CD4-positive, alpha-beta memory T cell (primary cell): Measurements from ENCODE around the gene GRK6. TPM values are rescaled to one million over a fixed set of nuclear protein-coding genes. Genes with fewer than 3 reads are reported as not detected.
A peak's percentile ranks its signal among the peaks of the same experiment; 100 is the strongest.

ENCODE experiments used
- CTCF ChIA-PET: fragments of 350-600 bp; sonication (Branson Sonifier 250); formaldehyde crosslinking; loops from one replicate; lab custom pipeline; 2021; ENCODE audit warnings: inconsistent platforms; ENCODE audit not compliant: partially characterized antibody; lab: Charles Lee
- POLR2A ChIA-PET: fragments of 350-600 bp; sonication (Branson Sonifier 250); formaldehyde crosslinking; loops from one replicate; lab custom pipeline; 2021; ENCODE audit not compliant: partially characterized antibody; lab: Charles Lee
- DNase-seq, 5 donors: peaks; one replicate each; pipeline versions ENCODE4 v3.0.0 to v3.0.0-alpha.2; 2020 to 2022; ENCODE audit warnings: mixed read lengths in 1 of 5
- H3K27ac ChIP-seq: one replicate; pipeline ENCODE4 v1.7.0; 2013; ENCODE audit warnings: low read depth, low read length
- H3K27me3 ChIP-seq: 2 replicates; pipeline ENCODE4 v1.7.0; 2013; ENCODE audit warnings: mild to moderate bottlenecking, low read length, moderate library complexity; ENCODE audit not compliant: insufficient read depth
- H3K36me3 ChIP-seq: 2 replicates; pipeline ENCODE4 v1.7.0; 2013; ENCODE audit warnings: mild to moderate bottlenecking, low read length, moderate library complexity; ENCODE audit not compliant: insufficient read depth
- H3K4me1 ChIP-seq: 2 replicates; pipeline ENCODE4 v1.7.0; 2013; ENCODE audit warnings: mild to moderate bottlenecking, low read length, moderate library complexity; ENCODE audit not compliant: insufficient read depth
- H3K4me3 ChIP-seq, 2 donors: one replicate each; pipeline ENCODE4 v1.7.0; 2013; ENCODE audit warnings: low read length in 2 of 2, mild to moderate bottlenecking in 1 of 2
- H3K9me3 ChIP-seq, 2 donors: one replicate each; pipeline ENCODE4 v1.7.0; 2013; ENCODE audit warnings: low read length in 2 of 2, control low read depth in 1 of 2; ENCODE audit not compliant: control insufficient read depth in 1 of 2
- H3K27ac Mint-ChIP-seq, 7 donors: one replicate each; pipeline ENCODE4 v1.8.0; 2020 to 2021; ENCODE audit warnings: mixed read lengths in 7 of 7, mild to moderate bottlenecking in 6 of 7, inconsistent platforms in 3 of 7, moderate library complexity in 3 of 7
- H3K27me3 Mint-ChIP-seq, 2 donors: one replicate each; pipeline ENCODE4 v1.8.0; 2020 to 2021; ENCODE audit warnings: mixed read lengths in 2 of 2
- H3K36me3 Mint-ChIP-seq, 2 donors: one replicate each; pipeline ENCODE4 v1.8.0; 2020 to 2021; ENCODE audit warnings: mixed read lengths in 2 of 2, inconsistent platforms in 1 of 2, mild to moderate bottlenecking in 1 of 2
- H3K4me1 Mint-ChIP-seq, 4 donors: one replicate each; pipeline ENCODE4 v1.8.0; 2020 to 2021; ENCODE audit warnings: mixed read lengths in 4 of 4, mild to moderate bottlenecking in 1 of 4
- H3K4me3 Mint-ChIP-seq, 8 donors: one replicate each; pipeline ENCODE4 v1.8.0; 2020 to 2021; ENCODE audit warnings: mixed read lengths in 8 of 8, mild to moderate bottlenecking in 7 of 8, moderate library complexity in 6 of 8, inconsistent platforms in 3 of 8
- H3K9me3 Mint-ChIP-seq, 8 donors: one replicate each; pipeline ENCODE4 v1.8.0; 2020 to 2021; ENCODE audit warnings: mixed read lengths in 8 of 8, mild to moderate bottlenecking in 5 of 8, inconsistent platforms in 3 of 8, moderate library complexity in 1 of 8
- intact Hi-C: fragments of 100-400 bp; cut with micrococcal nuclease; formaldehyde crosslinking; loops from one replicate; pipeline ENCODE4 v1.15.1; 2023
- polyA plus RNA-seq, 2 donors: library from polyadenylated mRNA; unstranded; fragments of 300-500 nt; fragmentation: Illumina TruSeq; gene quantifications; one replicate each; pipeline ENCODE4 v1.2.3, GENCODE V29; 2021
- total RNA-seq, 2 experiments: library from RNA; stranded (reverse); gene quantifications; one replicate each; pipeline ENCODE4 v1.2.3, GENCODE V29; 2021

GRK6 gene
- total and polyA plus RNA-seq, 4 experiments from 2014 or later, result 72.4 to 203 (median 190) TPM

GRCh38 chr5:177449140-177450061, 22.9 kb downstream of the GRK6 start:
- peaks cover 48% of the 10 kb centered on the region for H3K4me1 ChIP-seq
- peak overlapping the region in 1 of 8 donors; percentile 66 for H3K4me3 Mint-ChIP-seq
- no peak for DNase-seq

DNA sequence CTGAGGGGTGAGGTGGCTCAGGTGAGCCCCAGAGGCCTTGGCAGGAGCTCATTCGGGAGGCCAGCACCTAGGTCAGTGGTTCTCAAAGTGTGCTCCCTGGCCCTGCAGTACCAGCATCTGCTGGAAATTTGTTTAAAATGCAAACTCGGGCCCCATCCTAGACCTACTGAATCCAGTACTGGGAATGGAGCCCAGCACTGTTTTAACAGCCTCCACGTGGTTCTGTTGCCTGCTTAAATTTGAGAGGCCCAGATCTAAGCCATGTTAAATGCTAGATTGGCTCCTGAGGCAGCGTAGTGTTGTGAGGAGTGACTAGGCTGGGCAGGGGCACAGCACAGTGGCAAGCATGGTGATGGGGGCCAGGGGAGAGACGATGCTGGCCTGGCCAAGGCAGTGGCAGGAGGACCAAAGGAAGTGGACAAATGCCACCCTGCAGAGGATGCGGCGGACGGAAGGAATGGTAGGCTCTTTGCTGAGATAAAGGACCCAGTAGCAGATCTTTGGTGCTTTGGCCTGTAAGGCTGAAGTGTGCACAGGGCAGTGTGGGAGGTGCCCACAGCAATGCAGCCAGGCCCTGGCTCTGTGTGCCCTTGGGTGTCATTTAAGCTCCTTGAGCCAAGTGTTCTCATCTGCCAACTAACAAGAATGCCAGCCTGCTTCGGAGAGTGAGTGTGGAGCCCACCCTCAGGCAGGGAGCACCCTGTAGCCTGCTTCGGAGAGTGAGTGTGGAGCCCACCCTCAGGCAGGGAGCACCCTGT, 24.4 kb downstream of the GRK6 start:
- POLR2A ChIA-PET, result interaction anchor here (1.2 to 20.7 kb wide), 4 partner anchors 13 to 62 kb away, joined by 5 to 1171 read pairs (median 305); partner anchors contain the start of genes GRK6 and PFN3
- intact Hi-C loops, result no loop called here

More at GRCh38 chr5:177449140-177450061, 22.9 kb downstream of the GRK6 start:
- Mint-ChIP-seq H3K27ac (peak overlapping the region in 5 of 7 donors; percentile 29 to 92 (median 68)), H3K9me3 (peaks cover 0 to 6% (median 0%) of the 10 kb centered on the region in 8 donors), H3K36me3 (peaks cover 0 to 14% of the 10 kb centered on the region in 2 donors), H3K27me3 (no peaks in the 10 kb centered on the region), H3K4me1 (peaks cover 25 to 56% (median 43%) of the 10 kb centered on the region in 4 donors)
- POLR2A ChIA-PET, result interaction anchor here (0.8 to 20.7 kb wide), 8 partner anchors 11 to 137 kb away, joined by 3 to 1171 read pairs (median 70); partner anchors contain the start of genes F12, GRK6, LMAN2 and MXD3
- H3K36me3 ChIP-seq, result no peaks in the 10 kb centered on the region
- no peak overlapping the region for H3K27ac ChIP-seq
- no peaks in the 10 kb centered on the region for H3K9me3 ChIP-seq
- intact Hi-C loops, result no loop called here
- H3K4me3 ChIP-seq, result no peak overlapping the region
- CTCF ChIA-PET, result interaction anchor here (1.2 to 26.1 kb wide), 4 partner anchors 19 to 131 kb away, joined by 3 to 821 read pairs (median 86); partner anchors contain the start of genes F12, GRK6 and PFN3
- H3K27me3 ChIP-seq, result no peaks in the 10 kb centered on the region

GRCh38 chr5:177452688-177453638, 26.5 kb downstream of the GRK6 start:
- POLR2A ChIA-PET, result interaction anchor here (0.7 to 20.7 kb wide), 10 partner anchors 7 to 140 kb away, joined by 3 to 1171 read pairs (median 17); partner anchors contain the start of genes F12, GRK6, PFN3 and PRR7
- no peaks in the 10 kb centered on the region for H3K27me3 ChIP-seq
- Mint-ChIP-seq H3K27ac (peak overlapping the region; percentile 72 to 97 (median 84)), H3K36me3 (peaks cover 0 to 9% of the 10 kb centered on the region in 2 donors), H3K4me1 (peaks cover 12 to 46% (median 31%) of the 10 kb centered on the region in 4 donors), H3K9me3 (peaks cover 0 to 6% (median 0%) of the 10 kb centered on the region in 8 donors), H3K4me3 (peak overlapping the region in 5 of 8 donors; percentile 27 to 82 (median 39)), H3K27me3 (peaks cover 0 to 2% of the 10 kb centered on the region in 2 donors)
- intact Hi-C loops, result no loop called here
- H3K9me3 ChIP-seq, result no peaks in the 10 kb centered on the region
- H3K4me3 ChIP-seq, result no peak overlapping the region
- DNase-seq, result no peak
- H3K4me1 ChIP-seq, result peaks cover 29% of the 10 kb centered on the region
- H3K36me3 ChIP-seq, result no peaks in the 10 kb centered on the region
- H3K27ac ChIP-seq, result no peak overlapping the region
- CTCF ChIA-PET, result interaction anchor here (1.0 to 26.1 kb wide), 13 partner anchors 8 to 143 kb away, joined by 3 to 821 read pairs (median 6); partner anchors contain the start of genes F12, GRK6, MXD3 and PFN3

More for the DNA sequence above, 24.4 kb downstream of the GRK6 start:
- peaks cover 34% of the 10 kb centered on the region for H3K4me1 ChIP-seq
- peaks cover 0 to 6% (median 0%) of the 10 kb centered on the region in 8 donors for H3K9me3 Mint-ChIP-seq
- H3K4me3 Mint-ChIP-seq, result peak overlapping the region in 2 of 8 donors; percentile 25 to 77
- H3K27ac Mint-ChIP-seq, result peak overlapping the region; percentile 9 to 94 (median 65)
- no peak overlapping the region for H3K27ac ChIP-seq
- no peaks in the 10 kb centered on the region for H3K9me3 ChIP-seq
- peaks cover 11 to 41% (median 30%) of the 10 kb centered on the region in 4 donors for H3K4me1 Mint-ChIP-seq
- no peaks in the 10 kb centered on the region for H3K27me3 ChIP-seq
- CTCF ChIA-PET, result interaction anchor here (0.9 to 26.1 kb wide), 5 partner anchors 19 to 135 kb away, joined by 3 to 821 read pairs (median 78); partner anchors contain the start of genes F12, GRK6, MXD3 and PFN3
- no peaks in the 10 kb centered on the region for H3K36me3 ChIP-seq
- DNase-seq, result no peak
- H3K36me3 Mint-ChIP-seq, result peaks cover 0 to 6% of the 10 kb centered on the region in 2 donors
- H3K27me3 Mint-ChIP-seq, result no peaks in the 10 kb centered on the region
- no peak overlapping the region for H3K4me3 ChIP-seq

DNA sequence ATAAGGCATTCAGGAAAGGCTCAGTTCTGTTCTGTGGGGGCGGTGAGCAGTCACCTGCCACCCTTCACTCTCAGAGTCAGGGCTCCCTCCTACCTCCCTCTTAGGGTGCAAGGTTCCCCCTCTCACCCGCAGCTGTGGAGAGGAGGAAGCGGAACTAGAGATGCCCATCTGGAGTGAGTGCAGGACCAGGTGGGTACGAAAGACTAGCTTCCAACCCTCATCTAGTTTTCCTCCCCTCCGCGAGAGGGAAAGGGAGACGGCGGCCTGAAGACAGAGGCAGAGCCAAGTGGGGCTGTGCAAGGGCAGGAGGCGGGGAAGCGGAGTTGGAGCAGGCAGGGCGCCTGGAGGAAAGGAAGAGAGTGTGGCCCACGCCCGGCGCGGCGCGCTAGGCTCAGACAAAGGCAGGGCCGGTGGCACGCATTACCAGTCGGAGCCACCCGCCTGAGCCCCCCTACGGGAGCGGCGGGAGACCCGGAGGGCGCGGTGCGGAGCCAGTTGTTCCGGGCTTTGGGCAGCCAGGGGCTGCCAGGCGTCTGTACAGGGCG, 27.4 kb downstream of the GRK6 start:
- ChIA-PET CTCF (interaction anchor here (1.2 to 26.1 kb wide), 10 partner anchors 9 to 144 kb away, joined by 3 to 821 read pairs (median 30); partner anchors contain the start of genes F12, GRK6, MXD3 and PDLIM7), POLR2A (interaction anchor here (1.6 to 20.7 kb wide), 11 partner anchors 8 to 141 kb away, joined by 7 to 1171 read pairs (median 18); partner anchors contain the start of genes F12, GRK6, PFN3 and PRR7)
- Histone ChIP-seq H3K36me3 (no peaks in the 10 kb centered on the region), H3K9me3 (no peaks in the 10 kb centered on the region), H3K27me3 (no peaks in the 10 kb centered on the region), H3K4me1 (peaks cover 19% of the 10 kb centered on the region), H3K27ac (peak overlapping the region; percentile 96), H3K4me3 (peak overlapping the region in 1 of 2 donors; percentile 77)
- Mint-ChIP-seq H3K36me3 (peaks cover 0 to 9% of the 10 kb centered on the region in 2 donors), H3K4me1 (peaks cover 9 to 36% (median 23%) of the 10 kb centered on the region in 4 donors), H3K27ac (peak overlapping the region; percentile 84 to 97 (median 93)), H3K4me3 (peak overlapping the region; percentile 46 to 84 (median 72)), H3K9me3 (peaks cover 0 to 2% (median 0%) of the 10 kb centered on the region in 8 donors), H3K27me3 (peaks cover 0 to 2% of the 10 kb centered on the region in 2 donors)
- intact Hi-C loops, result loop anchor here (1.0 to 2.0 kb wide), 5 partner anchors 8 to 337 kb away; partner anchors contain the start of genes GRK6, PDLIM7 and PRR7
- no peak for DNase-seq

DNA sequence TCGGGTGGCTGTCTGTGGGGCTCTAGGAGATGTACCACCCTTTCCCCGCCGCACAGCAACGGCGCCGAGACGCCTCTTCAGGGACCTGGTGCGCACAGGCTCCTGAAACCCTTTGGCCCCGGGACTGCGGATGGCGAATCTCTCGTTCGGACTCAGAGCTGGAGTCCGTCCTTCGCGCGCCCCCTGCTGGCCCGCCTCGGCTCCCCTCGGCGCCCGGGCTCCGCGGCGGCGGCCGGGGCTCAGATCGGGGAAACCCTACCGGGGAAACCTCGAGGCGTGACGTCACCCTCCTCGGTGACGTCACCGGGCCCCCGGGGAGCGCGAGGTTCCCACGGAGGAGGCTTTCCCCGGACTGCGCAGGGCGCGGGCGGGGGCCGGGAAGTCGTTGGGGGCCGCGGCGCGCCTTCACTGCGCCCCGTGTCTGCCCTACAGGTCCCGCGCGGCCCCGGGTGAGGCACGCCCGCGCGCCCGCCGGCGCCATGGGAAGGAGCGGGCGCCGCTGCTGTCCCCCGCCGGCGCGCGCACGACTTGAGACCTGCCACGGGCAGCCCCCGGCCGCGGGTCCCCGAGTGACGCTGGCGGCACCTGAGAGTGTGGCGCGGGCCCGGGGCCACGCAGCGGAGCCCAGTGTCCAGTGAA, 28.0 kb downstream of the GRK6 start:
- Histone ChIP-seq H3K9me3 (no peaks in the 10 kb centered on the region), H3K36me3 (no peaks in the 10 kb centered on the region), H3K4me1 (peaks cover 16% of the 10 kb centered on the region), H3K4me3 (peak overlapping the region in 1 of 2 donors; percentile 77), H3K27me3 (no peaks in the 10 kb centered on the region), H3K27ac (peak overlapping the region; percentile 96)
- Mint-ChIP-seq H3K27ac (peak overlapping the region; percentile 76 to 97 (median 85)), H3K9me3 (peaks cover 0 to 2% (median 0%) of the 10 kb centered on the region in 8 donors), H3K4me3 (peak overlapping the region; percentile 31 to 89 (median 82)), H3K36me3 (peaks cover 0 to 9% of the 10 kb centered on the region in 2 donors), H3K4me1 (peaks cover 9 to 36% (median 23%) of the 10 kb centered on the region in 4 donors), H3K27me3 (peaks cover 0 to 2% of the 10 kb centered on the region in 2 donors)
- DNase-seq, result peak; percentile 88 to 94 (median 91)
- intact Hi-C loops, result loop anchor here (1.0 to 5.0 kb wide), 6 partner anchors 8 to 338 kb away; partner anchors contain the start of genes GRK6, NSD1, PDLIM7 and PRR7
- ChIA-PET CTCF (interaction anchor here (0.8 to 26.1 kb wide), 25 partner anchors 9 to 268 kb away, joined by 3 to 821 read pairs (median 6); partner anchors contain the start of genes F12, GRK6, LMAN2 and MXD3), POLR2A (interaction anchor here (0.7 to 20.7 kb wide), 26 partner anchors 9 to 153 kb away, joined by 3 to 1171 read pairs (median 8); partner anchors contain the start of genes F12, GRK6, LMAN2 and PDLIM7)
